HG03571 (cell line): Measurements from ENCODE around the gene PRLHR.

ENCODE experiments used
- ATAC-seq: cut with Tn5 transposase; IDR thresholded peaks from one replicate; pipeline ENCODE4 v1.9.1; 2021; ENCODE audit not compliant: unreplicated experiment

Gene PRLHR

DNA sequence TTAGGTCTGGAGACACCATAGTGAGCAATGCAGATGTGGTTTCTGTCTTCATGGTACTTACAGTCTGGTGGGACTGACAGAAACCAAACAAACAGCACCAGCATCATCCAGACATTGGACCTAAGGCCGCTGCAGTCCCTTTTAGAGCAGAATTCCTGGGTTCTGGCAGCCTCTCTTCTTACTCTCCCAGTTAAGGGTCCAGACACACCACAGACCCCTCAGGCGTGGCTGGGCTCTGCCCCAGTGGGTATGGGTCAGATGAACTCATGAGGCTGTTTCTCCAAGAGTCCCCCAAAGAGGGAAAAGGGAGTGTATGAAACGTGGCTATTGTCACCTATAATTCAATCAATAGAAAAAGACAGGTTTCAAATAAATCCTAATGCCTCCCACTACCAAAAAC lies 31.3 kb downstream of the PRLHR start:
- no peak for ATAC-seq

DNA sequence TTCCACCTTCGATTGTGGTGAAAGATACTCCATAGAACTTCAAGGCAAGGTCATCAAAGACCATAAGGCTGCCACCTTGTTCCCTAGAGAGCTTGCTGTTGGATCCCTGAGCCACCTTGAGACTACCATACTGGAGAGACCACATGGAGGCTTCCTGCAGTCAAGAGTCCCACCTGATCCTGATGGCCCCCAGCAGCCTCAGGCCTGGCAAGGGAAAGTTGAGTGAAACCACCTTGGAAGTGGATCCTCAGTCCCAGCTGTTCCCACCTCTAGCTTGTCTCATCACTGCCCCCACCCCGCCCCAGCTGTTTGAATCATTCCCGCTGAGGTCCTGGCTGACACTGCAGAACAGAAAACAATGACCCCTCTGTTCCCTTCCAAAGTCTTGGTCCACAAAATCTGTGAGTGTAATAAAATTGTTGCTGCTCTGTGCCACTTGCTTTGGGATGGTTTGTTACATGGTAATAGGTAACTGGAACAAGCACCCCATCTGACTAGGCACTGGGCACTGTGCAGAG lies 32.0 kb downstream of the PRLHR start:
- ATAC-seq = no peak

DNA sequence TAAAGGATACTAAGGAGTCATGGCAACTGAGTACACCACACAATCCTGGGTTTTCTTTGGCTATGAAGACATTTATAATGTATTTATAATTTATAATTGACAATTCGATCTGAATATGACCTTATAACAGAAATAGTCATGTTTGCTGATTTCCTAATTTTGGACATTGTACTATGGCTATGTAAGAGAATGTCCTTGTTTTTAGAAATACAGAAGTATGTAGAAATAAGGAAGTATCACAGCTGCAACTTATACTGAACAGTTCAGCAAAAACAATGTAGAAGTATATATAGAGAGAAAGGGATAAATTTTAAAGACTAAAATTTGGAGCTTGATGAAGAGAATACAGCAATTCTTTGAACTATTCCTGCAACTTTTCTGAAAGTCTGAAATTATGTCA lies 32.6 kb downstream of the PRLHR start:
- ATAC-seq = no peak

DNA sequence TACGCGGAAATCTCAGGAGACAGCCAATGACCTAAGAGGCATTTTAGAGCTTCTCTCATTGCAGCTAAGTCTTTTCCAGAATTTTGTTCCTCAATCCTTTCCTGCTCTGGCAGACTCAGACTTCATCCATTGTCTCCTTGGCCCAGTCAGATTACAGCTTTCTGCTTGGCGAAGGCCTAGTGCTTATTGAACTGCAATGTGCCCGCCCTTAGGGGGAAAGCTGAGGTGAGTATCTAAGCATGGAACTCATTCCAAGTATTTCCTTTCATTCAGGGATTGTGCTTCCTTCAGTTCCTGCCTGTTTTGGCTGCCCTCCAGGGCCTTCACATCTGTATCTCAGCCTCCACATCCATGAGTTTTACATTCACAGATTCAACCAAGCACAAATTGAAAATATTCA lies 37.5 kb downstream of the PRLHR start:
- ATAC-seq = no peak

DNA sequence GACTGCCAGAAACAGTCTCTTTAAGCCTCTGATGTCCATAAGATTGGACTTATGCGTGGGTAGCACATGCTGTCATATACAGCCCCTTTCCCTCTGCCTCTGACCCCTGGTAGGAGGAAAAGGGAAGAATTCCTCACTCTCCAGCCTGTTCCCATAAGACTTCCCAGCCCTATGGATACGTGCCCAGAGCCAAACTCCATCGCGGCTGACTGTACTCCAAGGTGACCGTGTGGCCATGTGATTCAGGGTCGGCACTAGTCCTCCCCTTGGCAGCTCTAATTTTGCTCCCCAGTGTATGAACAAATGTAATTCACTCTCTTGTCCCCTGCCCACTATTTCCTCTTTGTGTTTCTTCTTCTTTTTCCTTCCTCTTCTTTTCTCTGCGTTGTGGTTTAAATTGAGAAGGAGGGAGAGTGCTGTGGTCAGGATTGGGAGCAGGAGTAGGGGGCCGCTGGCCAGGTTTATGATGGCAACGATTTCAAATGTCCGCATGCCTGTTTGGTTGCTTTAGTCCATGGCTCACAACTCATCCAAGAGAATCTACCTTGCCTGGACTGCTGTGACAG lies 43.8 kb downstream of the PRLHR start:
- ATAC-seq = no peak

DNA sequence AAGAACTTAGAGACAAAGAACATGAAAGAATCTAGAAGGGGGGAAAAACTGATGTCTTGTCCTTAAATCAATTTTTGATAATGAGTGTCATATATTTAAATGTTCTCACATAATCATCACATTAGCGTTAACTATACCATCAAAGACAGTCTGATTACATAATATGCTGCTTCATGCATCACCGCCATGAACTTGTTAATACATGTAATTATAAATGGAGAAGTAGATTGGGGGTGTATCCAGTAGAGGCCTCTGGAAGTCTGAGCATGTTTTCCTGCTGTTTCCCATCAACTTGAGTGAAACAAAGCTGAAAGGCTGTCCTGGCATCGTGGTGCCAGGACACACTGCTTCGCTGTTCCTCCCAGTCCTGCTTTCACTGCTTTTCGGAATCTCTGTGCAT lies 48.2 kb downstream of the PRLHR start:
- no peak for ATAC-seq

DNA sequence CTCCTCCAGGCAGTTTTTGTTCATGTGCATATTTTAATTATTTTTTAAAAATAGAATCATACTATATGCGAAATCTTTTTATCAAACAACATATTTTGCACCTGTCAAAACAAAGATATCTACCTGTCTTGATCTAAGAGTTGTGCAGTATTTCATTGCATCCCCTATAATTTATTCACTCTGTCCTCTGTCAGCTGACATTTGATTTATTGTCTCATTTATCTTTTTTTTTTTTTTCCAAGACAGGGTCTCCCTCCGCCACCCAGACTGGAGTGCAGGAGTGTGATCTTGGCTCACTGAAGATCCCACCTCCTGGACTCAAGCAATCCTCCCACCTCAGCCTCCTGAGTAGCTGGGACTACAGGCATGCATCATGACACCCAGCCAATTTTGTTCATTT lies 49.0 kb downstream of the PRLHR start:
- ATAC-seq = no peak

DNA sequence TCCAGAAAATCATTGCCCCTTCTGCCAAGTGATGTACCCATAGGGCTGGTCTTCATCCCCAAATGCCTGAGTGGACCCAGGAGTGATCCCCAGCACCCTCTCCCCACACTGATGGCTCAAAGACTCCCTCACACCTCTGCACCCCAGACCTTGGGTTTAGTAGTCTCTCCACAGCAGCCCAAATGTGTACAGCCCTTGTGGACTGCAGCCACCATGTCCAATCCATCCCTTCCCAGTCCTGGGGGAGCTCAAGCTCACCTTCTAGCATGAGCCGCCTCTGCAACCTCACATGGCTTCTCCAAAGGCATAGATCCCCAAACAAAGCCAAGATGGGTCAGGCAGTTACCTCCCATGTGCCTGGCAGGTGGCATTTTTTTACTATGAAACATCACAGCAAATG lies 50.1 kb downstream of the PRLHR start:
- no peak for ATAC-seq

DNA sequence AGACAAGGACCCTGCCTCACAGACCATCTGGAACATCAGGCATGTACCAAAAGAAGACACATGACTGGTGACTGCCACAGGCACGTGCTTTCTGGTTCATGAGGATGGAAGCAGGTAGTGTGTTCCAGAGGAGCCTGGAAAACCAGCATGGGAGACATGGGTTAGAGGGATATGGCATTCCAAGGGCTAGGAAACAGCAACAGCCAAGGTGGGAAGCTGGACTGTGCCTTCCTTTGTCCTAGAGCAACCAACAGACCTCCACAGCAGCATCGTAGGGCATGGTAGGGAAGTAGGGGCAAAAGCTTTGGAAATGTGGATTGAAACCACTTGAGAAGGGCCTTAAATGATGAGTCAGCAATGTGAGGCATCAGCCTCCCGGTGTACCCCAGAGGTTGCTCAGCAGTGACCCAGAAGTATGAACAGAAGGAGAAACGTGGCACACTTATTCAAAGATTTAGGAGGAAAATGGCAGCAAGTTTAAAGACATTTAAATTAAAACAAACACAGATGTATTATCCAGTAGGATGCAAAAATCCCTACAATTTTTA lies 51.0 kb downstream of the PRLHR start:
- ATAC-seq = no peak

DNA sequence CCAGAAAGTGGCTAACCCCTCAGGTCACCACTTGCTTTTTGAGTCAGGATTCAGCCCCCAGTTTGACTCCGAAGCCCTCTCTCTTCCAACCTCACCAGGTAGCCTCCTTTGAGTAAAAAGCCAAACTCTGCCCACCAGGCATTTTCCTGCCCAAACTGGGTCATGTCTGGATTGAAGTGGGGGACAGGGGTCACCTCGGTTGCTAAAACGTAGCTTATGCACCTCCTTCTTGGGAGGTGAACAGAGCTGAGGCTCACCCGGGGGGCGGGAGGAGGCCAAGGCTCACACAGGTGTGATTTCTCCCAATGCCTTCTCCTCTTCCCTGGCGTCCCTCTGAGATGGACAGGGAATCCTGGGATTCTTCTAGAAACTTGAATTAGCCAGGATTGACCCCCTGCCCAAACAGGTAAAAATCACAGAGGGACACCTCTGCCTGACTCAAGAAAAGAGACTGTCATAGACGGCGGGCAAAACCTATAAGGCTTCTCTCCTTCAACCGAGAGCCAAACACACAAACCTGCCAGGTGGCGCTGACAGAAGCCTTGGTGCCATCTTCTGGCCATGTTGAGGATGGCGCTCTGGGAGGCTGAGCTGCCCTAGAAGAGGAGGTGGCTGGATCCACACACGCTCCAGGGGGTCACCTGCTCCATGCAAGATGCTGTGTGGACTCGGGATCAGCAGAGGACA lies 51.6 kb downstream of the PRLHR start:
- ATAC-seq = no peak

DNA sequence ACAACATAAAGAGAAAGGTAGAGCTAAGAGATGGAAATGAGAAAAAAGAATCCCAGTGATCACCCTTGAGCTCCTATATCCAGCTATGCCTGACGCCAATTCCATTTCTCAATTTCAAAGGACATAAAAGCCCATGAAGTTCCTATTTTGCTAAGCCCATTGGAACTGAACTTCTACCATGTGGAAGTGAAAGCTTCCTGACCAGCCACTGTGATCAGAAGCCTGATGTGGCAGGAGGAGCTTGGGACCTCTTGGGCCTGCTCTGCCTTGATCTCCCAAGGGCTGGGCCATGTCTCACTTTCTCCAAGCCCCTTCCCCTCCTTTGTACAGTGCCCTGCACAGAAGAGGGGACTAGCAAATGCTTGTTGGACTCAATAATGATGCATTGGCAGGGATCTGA lies 52.7 kb downstream of the PRLHR start:
- ATAC-seq = no peak

DNA sequence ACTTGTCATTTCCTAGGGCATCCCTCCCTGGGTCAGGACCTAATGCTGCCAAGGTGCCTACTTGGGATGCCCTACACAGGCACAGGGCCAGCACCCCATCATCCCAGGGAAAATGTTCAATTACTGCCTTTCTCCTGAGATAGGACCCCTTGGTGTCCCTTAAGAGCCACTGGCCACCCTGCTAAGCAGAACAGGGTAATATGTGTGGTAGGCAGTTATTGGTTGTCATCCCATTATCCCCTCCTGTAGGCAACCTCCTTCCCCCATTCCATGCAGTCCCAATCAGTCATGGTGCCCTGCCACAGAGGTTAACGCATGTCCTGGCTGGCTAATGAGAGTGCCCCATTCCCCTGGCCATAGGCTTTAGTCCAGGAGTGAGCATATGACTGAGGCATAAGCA lies 53.2 kb downstream of the PRLHR start:
- ATAC-seq = no peak

DNA sequence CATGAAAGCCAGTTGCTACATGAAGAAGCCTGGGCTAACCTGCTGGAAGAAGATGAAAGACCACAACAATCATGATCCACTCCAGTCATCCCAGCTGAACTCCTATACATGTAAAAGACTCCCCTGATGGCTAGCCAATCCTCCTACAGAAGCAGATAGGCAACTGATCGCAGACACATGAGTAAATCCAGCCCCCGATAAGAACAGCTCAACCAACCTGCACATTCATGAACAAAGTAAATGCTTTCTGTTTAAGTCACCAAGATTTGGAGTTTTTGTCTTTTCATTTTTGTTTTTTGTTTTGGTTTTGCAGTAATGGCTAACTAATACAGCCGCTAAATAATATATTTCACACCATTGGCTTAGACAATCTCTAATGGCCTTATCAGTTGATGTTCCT lies 53.7 kb downstream of the PRLHR start:
- no peak for ATAC-seq
